NCI-H1048 (cell line): ENCODE measurements around the gene RNF212B.

Experiments
- DNase-seq: peaks from one replicate; lab custom pipeline; 2025; lab: John Stamatoyannopoulos, UW

Gene RNF212B

DNA sequence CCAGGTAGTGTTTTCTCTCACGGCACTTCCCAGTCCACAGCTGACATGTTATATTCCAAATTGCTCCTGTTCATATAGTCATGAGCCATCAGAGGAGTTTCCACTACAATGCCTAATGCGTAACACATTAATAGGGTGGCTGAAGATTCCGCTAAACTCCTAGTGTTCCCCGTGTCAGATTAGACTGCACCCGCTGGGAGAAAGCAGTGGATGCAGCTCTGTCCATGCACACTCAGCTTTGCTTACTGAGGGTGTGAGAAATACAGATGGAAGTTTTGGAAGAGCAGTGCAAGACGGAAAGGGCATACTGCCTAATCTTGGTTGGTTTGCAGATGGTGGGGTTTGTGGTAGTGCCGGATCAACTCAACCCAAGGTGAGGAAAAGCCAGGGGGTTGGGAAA is 59.4 kb downstream of the RNF212B start:
- no peak for DNase-seq

DNA sequence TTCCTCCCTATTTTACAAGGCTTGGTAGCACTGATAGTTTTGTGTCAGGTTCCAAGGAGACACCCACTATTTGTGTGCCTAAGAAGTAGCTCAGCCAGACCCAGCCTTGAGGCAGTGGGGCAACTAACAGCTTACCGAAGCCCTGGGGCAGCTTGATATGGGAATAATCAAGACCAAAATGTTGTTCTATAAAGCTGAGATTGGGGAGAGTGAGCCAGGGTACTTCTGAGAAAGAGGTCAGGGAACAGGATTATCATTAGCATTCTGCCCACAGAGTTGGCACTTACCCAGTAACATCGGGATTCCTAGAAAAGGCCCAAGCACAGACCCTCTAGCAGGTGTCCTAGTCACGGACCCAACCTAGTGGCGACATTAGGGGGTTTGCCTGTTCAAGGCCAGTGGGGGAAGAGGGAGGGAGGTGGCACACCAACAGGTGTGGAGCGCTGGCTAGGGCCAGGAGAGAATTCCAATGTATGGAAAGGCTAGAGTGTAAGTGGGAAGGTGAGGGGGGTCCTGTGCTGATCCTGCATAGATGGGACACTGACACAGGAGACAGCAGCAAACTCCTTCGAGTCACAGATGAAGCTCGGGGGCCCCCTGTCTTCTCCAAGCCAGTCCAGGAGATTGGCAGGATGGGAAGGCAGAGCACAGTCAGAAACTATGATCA is 60.0 kb downstream of the RNF212B start:
- no peak for DNase-seq

DNA sequence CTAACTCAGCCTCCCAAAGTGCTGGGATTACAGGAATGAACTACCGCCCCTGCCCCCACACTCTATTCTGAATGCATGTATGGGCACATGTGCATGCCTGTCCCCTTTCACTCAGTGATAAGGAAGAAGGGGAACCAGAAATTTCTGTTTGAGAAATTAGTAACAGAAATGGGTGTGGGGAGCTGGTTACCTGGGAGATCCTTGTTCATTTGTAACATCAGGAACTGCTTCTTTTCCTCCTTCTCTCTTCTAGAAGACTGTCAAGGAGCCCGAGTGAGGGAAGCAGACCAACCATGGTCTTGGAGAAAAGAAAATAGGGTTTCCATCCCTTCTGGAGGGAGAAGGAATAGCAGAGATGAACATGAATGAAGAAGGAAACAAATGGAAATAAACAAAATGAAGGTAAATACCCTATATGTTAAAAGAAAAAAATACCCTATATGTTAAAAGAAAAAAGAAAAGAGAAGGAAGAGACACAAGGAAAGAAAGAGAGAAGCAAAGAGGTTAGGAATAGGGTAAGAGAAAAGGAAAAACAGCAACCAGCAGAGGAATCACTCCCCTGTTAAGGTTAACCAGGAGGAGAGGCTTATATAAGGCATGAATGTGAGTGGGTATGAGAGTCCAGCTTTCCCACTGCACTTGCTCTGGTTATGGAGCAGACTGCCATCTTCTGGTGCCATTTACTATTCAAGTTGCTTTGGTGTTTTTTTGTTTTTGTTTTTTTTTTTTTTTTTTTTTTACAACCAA is 61.6 kb downstream of the RNF212B start:
- no peak for DNase-seq

DNA sequence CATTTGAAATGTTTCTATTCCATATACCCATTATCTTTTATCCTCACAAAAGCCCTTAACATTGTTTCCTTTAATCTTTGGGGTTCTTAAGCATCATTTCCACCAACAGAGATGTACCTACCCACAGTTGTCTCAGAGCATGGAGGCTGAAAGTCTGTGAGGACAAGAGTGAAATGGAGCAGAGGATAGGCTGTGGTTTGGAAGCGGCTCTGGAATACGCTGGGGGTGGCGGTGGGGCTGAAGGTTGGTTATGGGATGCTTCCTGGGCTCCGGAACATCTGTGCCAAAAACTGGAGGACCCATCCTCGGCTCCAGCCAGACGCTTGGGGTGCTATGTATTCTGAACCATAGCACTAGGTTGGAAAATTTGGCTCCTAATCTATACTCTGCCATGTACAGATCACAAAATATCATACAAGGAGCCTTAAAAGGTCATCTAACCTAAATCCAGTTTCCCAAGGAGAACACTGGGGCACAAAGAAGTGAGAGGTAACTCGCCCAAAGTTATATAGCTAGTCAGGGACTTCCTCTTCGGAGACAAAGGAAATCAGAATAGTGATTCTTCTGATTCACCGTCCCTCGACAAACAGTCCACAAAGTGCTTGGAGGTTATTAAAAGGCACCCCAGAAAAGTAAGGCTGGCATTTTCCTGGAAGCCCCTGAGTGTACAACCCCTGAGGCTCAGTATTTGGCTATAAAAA is 62.4 kb downstream of the RNF212B start:
- no peak for DNase-seq

DNA sequence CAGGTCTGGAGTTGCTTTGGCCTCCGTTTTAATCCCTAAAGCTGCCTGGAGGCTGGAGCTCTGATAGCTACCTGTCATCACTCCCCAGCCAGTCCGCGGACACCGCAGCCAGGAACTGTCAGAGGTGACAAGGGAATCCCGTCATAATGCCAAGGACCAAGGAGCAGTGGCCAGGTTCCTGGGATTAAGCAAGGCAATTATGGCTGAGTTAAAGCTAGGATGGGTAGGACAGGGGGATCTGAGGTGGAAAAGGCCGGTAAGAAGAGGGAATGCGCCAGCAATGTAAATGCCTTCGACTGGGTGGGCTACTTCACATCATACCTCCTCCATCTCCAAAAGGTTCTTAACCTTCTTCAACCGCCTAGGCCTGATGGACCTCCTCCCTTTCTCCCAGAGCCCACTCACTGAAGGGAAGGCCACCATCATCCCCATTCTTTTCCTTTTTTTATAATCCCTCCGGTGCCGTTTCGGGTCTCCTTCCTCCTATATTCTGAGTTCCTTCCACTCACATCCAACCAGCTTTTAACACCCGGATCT is 63.0 kb downstream of the RNF212B start:
- DNase-seq: no peak

DNA sequence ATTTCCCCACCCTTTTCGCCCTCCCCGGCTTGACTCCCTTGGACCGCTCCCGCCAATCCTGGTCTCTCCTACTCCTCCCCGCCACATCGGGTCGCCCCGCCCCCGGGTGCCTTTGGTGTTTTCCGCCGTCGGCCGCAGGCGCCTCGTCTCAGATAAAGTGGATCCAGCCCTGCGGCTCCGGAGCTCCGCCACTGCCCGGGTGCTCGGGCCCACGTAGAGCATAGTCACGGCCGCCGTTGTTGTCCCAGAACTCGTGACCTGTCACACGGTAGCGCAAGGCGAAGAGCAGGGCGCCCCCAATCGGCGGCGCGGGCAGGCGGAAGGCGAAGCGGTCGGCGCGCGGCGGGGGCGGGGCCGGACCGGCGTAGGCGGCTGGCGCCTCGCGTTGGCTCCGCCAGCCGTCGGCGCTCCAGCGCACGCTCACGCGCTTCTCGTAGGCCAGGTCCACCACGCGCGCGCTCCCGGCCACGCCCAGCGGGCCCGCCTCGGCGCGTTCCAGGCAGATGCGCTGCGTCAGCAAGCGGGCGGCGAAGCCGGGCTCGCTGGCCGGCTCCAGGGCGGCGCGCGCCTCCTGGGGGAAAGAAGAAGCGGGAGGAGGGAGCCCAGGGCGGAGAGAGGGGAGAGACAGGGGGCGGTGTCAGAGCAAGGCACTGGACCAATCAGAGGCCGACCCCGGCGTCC is 63.7 kb downstream of the RNF212B start:
- DNase-seq: peak; percentile 97

DNA sequence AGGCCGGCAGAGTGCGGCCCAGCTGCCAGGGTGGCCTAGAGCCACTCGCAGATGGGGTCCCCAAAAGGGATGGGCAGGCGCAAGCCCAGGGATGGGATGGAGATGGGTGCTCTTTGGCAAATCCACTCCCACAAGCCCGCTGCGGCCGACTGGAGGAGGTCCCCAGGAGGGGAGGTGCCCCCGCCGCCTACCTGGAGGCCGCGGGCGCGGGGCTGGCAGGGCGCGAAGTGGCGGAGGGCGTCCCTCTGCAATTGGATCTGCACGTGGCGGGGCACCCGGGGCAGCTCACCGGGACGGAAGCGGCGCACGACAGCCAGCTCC is 64.2 kb downstream of the RNF212B start:
- DNase-seq: no peak

DNA sequence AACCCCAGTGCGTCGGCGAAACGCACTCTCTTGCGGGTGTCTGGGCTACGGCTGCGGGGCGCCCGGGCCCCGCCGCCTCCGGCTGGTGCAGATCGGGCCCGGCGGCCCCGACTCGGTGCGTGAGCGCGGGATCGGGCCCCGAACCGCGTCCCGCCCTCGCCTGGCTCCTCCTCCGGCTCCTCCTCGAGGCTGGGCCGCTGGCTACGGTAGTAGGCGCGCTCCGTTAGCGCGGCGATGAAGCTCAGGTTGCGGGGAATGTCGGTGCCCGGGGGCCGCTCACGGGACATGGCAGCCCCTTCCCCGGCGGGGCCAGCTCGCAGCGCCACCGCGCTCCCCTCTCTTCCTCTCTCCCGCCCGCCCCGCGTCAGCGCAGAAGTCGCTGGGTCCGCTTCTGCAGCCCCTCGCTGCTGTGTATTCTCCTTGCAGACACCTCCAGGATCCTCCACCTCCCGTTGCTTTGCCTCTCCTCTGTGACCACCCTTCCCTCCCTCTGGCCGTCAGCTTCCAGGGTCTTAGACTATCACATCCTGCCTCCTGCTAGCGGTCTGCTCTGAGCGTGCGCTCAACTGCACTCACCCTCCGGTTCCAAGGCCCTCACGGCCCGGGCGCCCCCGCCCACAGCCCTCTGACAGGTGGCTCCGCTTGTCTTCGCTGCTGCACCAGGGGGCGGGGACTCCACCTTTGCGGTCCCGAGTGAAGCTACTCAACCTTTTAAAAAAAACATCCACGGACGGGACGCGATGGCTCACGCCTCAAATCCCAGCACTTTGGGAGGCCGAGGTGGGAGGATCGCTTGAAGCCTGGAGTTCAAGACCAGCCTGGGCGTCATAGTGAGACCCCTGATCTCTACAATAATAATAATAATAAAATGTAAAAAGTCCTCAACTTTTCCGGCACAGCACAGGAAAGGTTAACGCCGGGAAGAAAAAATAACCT is 64.8 kb downstream of the RNF212B start, which contains the start of gene PPP1R3E:
TSS of gene PPP1R3E (minus strand) at position 570 of the 936 bp plus-strand sequence. CDS start at position 287, 283 bp downstream.
- DNase-seq: peak; percentile 40

DNA sequence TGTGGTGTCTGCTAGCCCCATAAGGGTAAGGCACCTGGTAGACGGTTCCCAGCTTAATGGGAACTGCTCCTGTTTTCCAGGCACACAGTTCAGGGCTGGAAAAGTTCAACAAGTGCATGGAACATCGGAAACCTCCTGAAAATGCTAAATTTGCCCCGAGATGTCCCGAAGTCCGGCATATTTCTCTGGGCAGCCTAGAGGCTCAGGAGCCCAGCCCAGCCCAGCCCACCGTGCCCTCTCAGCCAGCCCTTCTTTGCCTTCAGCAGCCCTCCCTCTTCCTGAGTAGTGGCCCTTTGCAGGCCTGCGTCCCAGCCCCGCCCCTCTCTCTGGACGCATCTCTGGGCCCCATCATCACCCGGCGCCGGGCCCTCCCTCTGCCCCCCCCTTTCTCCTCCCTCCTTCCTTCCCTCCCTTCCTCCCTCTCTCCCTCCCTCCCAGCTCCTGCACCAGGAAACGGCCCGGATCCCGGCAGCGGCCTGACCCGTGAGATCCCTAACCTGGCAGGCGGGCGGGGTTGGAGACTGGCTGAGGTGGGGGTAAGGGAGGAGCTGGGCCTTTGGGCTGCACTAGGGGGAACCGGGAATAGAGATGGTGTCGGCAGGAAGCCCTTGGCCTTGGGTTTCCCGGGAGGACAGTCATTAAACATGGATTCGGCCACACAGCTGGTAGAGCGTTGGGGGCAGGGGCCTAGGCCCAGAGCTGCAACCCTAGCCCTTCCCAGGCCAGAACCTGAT is 68.8 kb downstream of the RNF212B start, which contains the start of gene BCL2L2:
TSS of gene BCL2L2 (plus strand) at position 422 of the 734 bp plus-strand sequence. CDS start 935 bp downstream, outside the sequence.
- peak; percentile 81 for DNase-seq

DNA sequence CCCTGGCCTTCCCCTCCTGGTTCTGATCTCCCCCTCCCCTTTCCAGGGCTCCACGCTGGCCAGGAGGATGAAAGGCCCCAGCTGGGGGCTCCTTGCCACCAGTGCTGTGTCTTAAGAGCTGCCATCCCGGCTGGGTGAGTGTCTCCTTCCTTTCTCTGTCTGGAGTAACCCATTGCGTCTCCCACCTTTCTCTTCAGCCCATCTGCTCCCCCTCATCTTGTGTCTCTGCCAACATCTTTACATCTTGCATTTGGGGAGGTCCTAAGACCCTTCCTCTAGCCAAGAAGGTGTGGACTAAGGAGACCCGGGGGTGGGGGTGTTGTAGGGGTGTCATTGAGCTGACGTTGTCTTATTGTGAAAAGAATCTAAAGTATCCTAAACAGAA is 69.4 kb downstream of the RNF212B start:
- DNase-seq: no peak

DNA sequence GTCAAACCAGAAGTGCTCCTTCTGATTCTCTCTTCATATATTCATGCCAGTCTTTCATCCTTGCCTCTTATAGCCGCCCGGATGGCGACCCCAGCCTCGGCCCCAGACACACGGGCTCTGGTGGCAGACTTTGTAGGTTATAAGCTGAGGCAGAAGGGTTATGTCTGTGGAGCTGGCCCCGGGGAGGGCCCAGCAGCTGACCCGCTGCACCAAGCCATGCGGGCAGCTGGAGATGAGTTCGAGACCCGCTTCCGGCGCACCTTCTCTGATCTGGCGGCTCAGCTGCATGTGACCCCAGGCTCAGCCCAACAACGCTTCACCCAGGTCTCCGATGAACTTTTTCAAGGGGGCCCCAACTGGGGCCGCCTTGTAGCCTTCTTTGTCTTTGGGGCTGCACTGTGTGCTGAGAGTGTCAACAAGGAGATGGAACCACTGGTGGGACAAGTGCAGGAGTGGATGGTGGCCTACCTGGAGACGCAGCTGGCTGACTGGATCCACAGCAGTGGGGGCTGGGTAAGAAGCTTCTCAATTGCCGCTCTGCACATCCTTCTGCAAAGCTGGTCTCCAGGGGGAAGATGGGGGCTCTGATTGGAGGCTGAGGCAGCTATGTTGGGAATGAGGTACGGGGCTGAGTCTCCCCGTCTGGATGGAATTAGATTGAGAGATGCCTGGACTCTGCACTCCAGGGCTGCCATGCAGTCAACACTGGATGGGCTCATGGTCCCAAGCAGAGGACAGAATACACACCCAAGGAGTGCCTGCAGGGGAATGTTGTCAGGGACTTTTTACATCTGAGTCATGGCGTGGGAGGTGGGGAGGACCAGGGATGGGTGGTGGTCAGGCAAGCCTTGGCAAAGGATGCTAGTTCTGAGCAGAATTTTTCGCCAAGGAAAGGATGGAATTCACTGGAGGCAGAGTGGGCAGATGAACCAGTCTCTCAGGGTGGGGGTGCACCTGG is 70.2 kb downstream of the RNF212B start:
- DNase-seq: no peak

DNA sequence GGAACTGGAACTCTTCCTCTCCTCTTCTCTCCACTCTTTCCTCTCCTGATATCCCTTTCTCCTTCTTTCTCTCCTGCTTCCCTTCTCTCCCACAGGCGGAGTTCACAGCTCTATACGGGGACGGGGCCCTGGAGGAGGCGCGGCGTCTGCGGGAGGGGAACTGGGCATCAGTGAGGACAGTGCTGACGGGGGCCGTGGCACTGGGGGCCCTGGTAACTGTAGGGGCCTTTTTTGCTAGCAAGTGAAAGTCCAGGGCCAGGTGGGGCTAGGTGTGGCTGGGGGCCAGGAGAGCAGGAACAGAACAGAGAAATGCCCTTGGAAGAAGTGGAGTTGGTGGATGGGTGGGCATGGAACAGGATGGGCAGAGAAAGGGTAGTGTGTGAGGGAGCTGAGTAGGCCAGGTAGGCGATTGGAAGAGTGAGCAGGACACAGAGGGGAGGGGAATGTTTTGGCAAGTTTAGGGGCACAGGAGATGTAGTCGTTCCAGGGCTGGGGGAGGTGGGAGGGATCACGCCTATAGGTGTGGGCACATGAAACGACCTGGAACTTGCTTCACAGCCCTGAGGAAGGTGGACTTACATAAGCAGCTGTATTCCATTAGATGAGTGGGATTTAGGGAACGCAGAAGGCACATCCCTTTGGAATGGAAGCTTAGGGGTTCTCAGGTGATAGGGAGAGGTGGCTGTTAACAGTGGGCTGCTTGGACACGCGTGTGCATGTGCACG is 71.1 kb downstream of the RNF212B start:
- no peak for DNase-seq

DNA sequence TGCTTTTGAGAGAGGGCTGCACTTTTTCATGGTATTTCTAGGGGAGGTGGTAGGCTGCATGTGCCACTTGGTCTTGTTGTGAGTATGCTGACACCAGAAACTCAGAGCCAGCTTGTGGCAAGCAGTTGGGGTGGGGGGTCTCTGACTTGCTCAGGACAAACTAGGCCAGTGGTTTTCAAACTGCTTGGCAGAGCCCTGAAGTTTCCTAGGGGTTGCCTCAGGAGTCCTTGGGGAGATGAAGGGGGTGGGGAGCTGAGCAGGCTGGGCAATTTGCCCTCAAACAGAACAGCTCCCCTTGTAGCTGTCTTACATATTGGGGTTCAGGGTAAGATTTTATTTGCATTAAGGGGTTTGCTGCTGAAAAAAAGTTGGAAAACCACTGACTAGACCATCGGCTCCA is 72.8 kb downstream of the RNF212B start:
- no peak for DNase-seq

DNA sequence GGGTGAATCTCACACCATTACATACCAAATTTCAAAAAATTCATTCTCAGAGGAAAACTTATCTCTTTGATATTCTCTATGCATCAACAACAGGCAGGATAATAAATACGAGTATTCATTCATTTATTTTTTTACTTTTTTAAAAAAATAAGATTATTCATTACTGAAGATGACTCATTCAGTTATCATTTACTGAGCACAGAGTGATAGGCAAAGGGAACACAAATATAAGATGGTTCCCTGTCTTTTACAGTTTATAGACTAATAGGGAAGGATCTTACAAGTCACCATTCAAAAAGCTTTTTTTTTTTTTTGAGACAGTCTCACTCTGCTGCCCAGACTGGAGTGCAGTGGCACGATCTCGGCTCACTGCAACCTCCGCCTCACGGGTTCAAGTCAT is 78.6 kb downstream of the RNF212B start:
- no peak for DNase-seq

DNA sequence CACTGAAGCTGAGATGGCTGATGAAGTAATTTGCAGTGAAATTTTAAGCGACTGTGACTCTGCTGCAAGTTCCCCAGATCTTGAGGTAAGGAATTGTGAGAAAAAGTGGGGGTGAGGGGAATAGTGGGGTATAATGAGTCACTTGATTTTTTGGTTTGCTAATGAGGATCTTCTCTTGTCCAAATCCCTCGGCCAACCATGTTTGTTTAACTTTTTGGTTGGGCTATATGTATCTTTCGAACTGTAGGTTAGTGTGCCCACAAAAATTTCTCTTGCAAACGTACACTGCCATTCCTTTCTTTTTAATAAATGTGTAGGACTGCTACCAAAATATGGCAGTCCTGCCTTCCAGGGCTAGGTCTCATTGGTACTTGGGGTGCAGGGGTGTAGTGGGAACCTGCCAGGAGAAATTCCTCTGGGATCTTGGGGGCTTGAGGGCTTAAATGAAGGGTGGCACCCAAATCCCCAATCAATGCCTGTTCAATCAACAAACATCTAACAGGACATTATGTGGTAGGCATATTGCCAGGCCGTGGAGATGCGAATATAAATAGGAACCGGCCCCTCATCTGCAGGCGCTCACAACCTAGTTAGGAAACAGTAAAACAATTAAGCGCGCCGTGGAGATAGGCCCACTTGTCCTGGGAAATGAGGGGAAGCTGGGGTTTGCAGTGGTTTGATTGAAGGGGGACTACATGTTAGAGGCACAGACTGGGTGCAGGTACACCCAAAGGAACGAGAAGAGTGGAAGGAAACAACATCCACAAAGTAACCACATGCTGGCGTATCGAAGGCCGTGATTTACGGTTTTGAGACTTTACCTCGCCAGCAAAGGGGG is 82.2 kb downstream of the RNF212B start:
- DNase-seq: no peak

DNA sequence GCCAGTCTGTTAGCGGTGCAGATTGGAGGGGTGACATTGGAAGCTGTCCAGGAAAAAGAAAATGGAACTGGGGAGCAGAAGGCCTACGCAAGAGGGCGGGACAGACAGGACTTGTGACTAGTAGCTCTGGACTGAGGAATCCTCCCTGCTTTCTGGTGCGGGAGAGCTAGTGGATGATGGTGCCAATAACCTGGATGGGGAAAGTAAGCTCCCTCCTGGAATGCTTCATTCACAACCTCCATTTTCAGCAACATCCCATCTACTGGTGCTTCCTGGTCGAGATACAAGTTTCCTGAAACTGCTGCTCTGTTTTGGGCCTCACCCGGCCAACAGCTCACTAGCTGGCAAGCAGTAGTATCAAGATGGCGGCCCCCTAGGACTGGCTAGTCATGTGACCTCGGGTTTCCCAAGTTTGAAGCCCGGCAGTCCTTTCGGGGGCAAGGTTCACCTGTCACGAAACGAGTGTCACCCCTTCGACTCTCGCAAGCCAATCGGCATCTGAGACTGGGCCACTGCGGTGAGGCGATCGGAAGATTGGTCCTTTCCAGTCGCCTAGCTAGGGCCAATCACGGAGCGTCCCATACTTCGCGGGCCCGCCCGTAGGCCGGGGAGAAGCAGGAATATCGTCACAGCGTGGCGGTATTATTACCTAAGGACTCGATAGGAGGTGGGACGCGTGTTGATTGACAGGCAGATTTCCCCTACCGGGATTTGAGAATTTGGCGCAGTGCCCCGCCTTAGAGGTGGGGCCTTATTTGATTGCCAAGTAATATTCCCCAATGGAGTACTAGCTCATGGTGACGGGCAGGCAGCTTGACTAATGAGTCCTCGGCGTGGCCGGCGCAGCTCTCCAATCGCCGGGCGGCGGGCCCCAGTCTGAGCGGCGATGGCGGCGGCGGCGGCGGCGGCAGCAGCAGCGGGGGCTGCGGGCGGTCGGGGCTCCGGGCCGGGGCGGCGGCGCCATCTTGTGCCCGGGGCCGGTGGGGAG is 83.1 kb downstream of the RNF212B start, which contains the start of gene PABPN1:
TSS of gene PABPN1 (plus strand) at position 874 of the 988 bp plus-strand sequence. CDS start at position 887, 13 bp downstream.
- DNase-seq: peak; percentile 98
